GM23338 (cell line): ENCODE results near the gene KRTAP4-1. TPM values are rescaled to one million over a fixed set of nuclear protein-coding genes. Genes with fewer than 3 reads are reported as not detected.
"Not testable (repeated sequence)": the region's sequence is repeated elsewhere in the genome, so short reads cannot be mapped to it uniquely, and the experiment has no call there.

Experiments
- ATAC-seq: fragments of 200-7000 bp; cut with Tn5 transposase; 3 replicates; pipeline ENCODE4 v1.9.1; 2020
- DNase-seq: peaks from one replicate; pipeline ENCODE4 v3.0.0-alpha.2; 2015; ENCODE audit warnings: low spot score
- H2AFZ ChIP-seq: fragments of 200-600 bp; sonication (generic); 2 replicates; pipeline ENCODE4 v1.8.0; 2016; ENCODE audit warnings: antibody characterized with exemption, mild to moderate bottlenecking, moderate library complexity
- H3F3A ChIP-seq: fragments of 200-600 bp; sonication (generic); replicated peaks from 2 replicates; pipeline ENCODE4 v1.8.0; 2017; ENCODE audit warnings: antibody characterized with exemption, mixed run types, low read depth
- H3K27ac ChIP-seq: fragments of 200-600 bp; sonication (generic); 2 replicates; pipeline ENCODE4 v1.6.1; 2016; ENCODE audit warnings: low read depth
- H3K27me3 ChIP-seq: fragments of 200-600 bp; sonication (generic); 2 replicates; pipeline ENCODE4 v1.8.0; 2016; ENCODE audit warnings: mild to moderate bottlenecking, mixed run types, moderate library complexity; ENCODE audit not compliant: insufficient read depth
- H3K36me3 ChIP-seq: fragments of 200-600 bp; sonication (generic); 2 replicates; pipeline ENCODE4 v1.8.0; 2016; ENCODE audit warnings: mild to moderate bottlenecking; ENCODE audit not compliant: insufficient read depth
- H3K4me1 ChIP-seq: fragments of 200-600 bp; sonication (generic); 2 replicates; pipeline ENCODE4 v1.8.0; 2016; ENCODE audit warnings: mild to moderate bottlenecking, moderate library complexity; ENCODE audit not compliant: insufficient read depth
- H3K4me2 ChIP-seq: fragments of 200-600 bp; sonication (generic); 2 replicates; pipeline ENCODE4 v1.7.1; 2017; ENCODE audit warnings: mixed run types
- H3K4me3 ChIP-seq: fragments of 200-600 bp; sonication (generic); 2 replicates; pipeline ENCODE4 v1.6.1; 2016; ENCODE audit warnings: mixed run types
- H3K79me2 ChIP-seq: fragments of 200-600 bp; sonication (generic); replicated peaks from 2 replicates; pipeline ENCODE4 v1.8.0; 2017; ENCODE audit warnings: mild to moderate bottlenecking; ENCODE audit not compliant: insufficient read depth
- H3K9me2 ChIP-seq: fragments of 200-600 bp; sonication (generic); 2 replicates; pipeline ENCODE4 v1.8.0; 2017; ENCODE audit not compliant: insufficient read depth
- H4K20me1 ChIP-seq: fragments of 200-600 bp; sonication (generic); replicated peaks from 2 replicates; pipeline ENCODE4 v1.8.0; 2017; ENCODE audit warnings: mild to moderate bottlenecking; ENCODE audit not compliant: insufficient read depth
- H3K27ac Mint-ChIP-seq: 2 replicates; pipeline ENCODE4 v1.8.0; 2020; ENCODE audit warnings: inconsistent platforms, mild to moderate bottlenecking, moderate library complexity, mixed read lengths
- H3K27me3 Mint-ChIP-seq: 3 replicates; pipeline ENCODE4 v1.8.0; 2022; ENCODE audit warnings: low read depth, mild to moderate bottlenecking, moderate library complexity, mixed read lengths, inconsistent platforms; ENCODE audit not compliant: insufficient read depth, poor library complexity
- H3K36me3 Mint-ChIP-seq: 3 replicates; pipeline ENCODE4 v1.8.0; 2021; ENCODE audit warnings: low read depth, mild to moderate bottlenecking, inconsistent platforms, moderate library complexity, mixed read lengths
- H3K4me1 Mint-ChIP-seq: 3 replicates; pipeline ENCODE4 v1.8.0; 2020; ENCODE audit warnings: mild to moderate bottlenecking, inconsistent platforms, mixed read lengths
- H3K4me3 Mint-ChIP-seq: 3 replicates; pipeline ENCODE4 v1.8.0; 2021; ENCODE audit warnings: moderate library complexity, mild to moderate bottlenecking, inconsistent platforms, mixed read lengths
- H3K9me3 Mint-ChIP-seq: 3 replicates; pipeline ENCODE4 v1.8.0; 2020; ENCODE audit warnings: moderate library complexity, mild to moderate bottlenecking, inconsistent platforms, mixed read lengths
- CREB1 ChIP-seq: fragments of 250-450 bp; sonication (Bioruptor Pico); IDR thresholded peaks from 2 replicates; pipeline ENCODE4 v1.5.0; 2020; ENCODE audit warnings: low read depth, mild to moderate bottlenecking, moderate library complexity
- CTCF ChIP-seq, 2 experiments: fragments of 200-600 bp in 1 of 2; sonication (generic) in 1 of 2; conservative IDR thresholded peaks; 2 replicates each; pipeline versions ENCODE4 v1.5.1 to v1.6.1; 2016 to 2017; ENCODE audit warnings: antibody characterized with exemption in 2 of 2, low read depth in 2 of 2, mild to moderate bottlenecking in 2 of 2, moderate library complexity in 1 of 2
- EZH2 ChIP-seq: fragments of 200-600 bp; sonication (generic); IDR thresholded peaks from one replicate; pipeline ENCODE4 v1.8.0; 2017; ENCODE audit warnings: antibody characterized with exemption, mild to moderate bottlenecking, low read depth; ENCODE audit not compliant: unreplicated experiment
- JUNB ChIP-seq: IDR thresholded peaks from one replicate; pipeline ENCODE4 v1.6.1; 2016; ENCODE audit warnings: antibody characterized with exemption; ENCODE audit not compliant: unreplicated experiment
- NANOG ChIP-seq: IDR thresholded peaks from 2 replicates; pipeline ENCODE4 v1.6.1; 2016; ENCODE audit warnings: antibody characterized with exemption, borderline replicate concordance
- long read RNA-seq: library from polyadenylated mRNA; unstranded; transcript quantifications from one replicate; pipeline ENCODE4 v2.0.0, GENCODE V29; 2020; ENCODE audit not compliant: unreplicated experiment
- polyA plus RNA-seq: library from polyadenylated mRNA; unstranded; fragments of >200 nt; fragmentation: Nextera tagmentation; extraction: Ambion mirVana; gene quantifications from 2 replicates; pipeline ENCODE4 v1.2.1, GENCODE V29; 2016
- total RNA-seq: library from RNA; depleted of rRNA; stranded (reverse); fragments of >200 nt; shearing (Covaris generic); gene quantifications from 2 replicates; pipeline ENCODE4 v1.2.3, GENCODE V29; 2014; rRNA removed
- TF ChIP-seq, protein P1 (sequence below): IDR thresholded peaks from 2 replicates; pipeline ENCODE4 v1.6.1; 2016; ENCODE audit warnings: antibody characterized with exemption

Gene KRTAP4-1
- total RNA-seq (not detected in 2 replicates), polyA plus RNA-seq (not detected in 2 replicates)
- long read RNA-seq: 0 reads

- no peaks in the 10 kb centered on the region for H3K4me1 ChIP-seq
- no peak within 1 kb of the TSS for H2AFZ ChIP-seq
- H3K27me3 ChIP-seq: no peaks in the 10 kb centered on the region
- H3K9me2 ChIP-seq: no peaks in the 10 kb centered on the region
- Mint-ChIP-seq H3K4me1 (no peaks in the 10 kb centered on the region), H3K9me3 (no peaks in the 10 kb centered on the region), H3K27me3 (peaks cover 2% of the 10 kb centered on the region), H3K4me3 (no peak within 1 kb of the TSS), H3K27ac (no peak within 1 kb of the TSS), H3K36me3 (no peaks in the 10 kb centered on the region)
- H3K79me2 ChIP-seq: no peaks in the 10 kb centered on the region
- no peaks in the 10 kb centered on the region for H3K36me3 ChIP-seq
- TF ChIP-seq CREB1 (CRISPR knock-in tag) (no peak), NANOG (no peak), CTCF (conservative IDR thresholded peaks at IDR 0.05; ENCODE audit: low read depth in 2 of 2) (no peak)
- TF ChIP-seq, protein P1, sequence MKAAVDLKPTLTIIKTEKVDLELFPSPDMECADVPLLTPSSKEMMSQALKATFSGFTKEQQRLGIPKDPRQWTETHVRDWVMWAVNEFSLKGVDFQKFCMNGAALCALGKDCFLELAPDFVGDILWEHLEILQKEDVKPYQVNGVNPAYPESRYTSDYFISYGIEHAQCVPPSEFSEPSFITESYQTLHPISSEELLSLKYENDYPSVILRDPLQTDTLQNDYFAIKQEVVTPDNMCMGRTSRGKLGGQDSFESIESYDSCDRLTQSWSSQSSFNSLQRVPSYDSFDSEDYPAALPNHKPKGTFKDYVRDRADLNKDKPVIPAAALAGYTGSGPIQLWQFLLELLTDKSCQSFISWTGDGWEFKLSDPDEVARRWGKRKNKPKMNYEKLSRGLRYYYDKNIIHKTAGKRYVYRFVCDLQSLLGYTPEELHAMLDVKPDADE: no peak
- no peak for DNase-seq
- no peak within 1 kb of the TSS for H3K27ac ChIP-seq
- no peak for ATAC-seq
- no peaks in the 10 kb centered on the region for H4K20me1 ChIP-seq
- H3K4me2 ChIP-seq: no peak within 1 kb of the TSS
- no peaks in the 10 kb centered on the region for H3F3A ChIP-seq
- H3K4me3 ChIP-seq: no peak within 1 kb of the TSS
These were observed at the start of gene KRTAP4-1 for GRCh38 chr17:41184480-41184961. Gene KRTAP4-1 (minus strand): TSS chr17:41184911. CDS start chr17:41184854, 57 bp downstream.

DNA sequence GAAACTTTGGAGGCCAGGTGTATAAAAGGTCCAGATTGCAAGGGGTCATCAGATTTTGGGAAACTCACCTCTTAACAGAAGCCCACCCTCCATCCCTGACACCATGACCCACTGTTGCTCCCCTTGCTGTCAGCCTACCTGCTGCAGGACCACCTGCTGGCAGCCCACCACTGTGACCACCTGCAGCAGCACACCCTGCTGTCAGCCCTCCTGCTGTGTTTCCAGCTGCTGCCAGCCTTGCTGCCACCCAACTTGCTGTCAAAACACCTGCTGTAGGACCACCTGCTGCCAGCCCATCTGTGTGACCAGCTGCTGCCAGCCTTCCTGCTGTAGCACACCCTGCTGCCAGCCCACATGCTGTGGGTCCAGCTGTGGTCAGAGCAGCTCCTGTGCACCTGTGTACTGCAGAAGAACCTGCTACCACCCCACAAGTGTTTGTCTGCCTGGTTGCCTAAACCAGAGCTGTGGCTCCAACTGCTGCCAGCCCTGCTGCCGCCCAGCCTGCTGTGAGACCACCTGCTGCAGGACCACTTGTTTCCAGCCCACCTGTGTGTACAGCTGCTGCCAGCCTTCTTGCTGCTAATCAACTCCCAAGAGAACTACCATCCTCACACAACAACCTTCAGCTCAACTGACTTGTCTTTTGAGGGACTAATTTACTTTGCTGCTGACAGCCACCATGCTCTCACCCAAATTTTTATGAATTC, 47.8 kb upstream of the KRTAP4-1 start, which contains the start of gene KRTAP9-3:
Gene KRTAP9-3, plus strand, starts transcription at position 51 of the 707 bp plus-strand sequence. Its CDS starts 53 bp downstream, at position 104.
- not testable (repeated sequence) for H2AFZ ChIP-seq, H3K9me3 Mint-ChIP-seq, H3K79me2 ChIP-seq, H3K4me1 Mint-ChIP-seq, H4K20me1 ChIP-seq, H3K27ac Mint-ChIP-seq, H3K4me3 ChIP-seq, H3K36me3 Mint-ChIP-seq, H3K27me3 Mint-ChIP-seq, DNase-seq, H3K4me1 ChIP-seq, H3K27me3 ChIP-seq, H3F3A ChIP-seq, H3K36me3 ChIP-seq, H3K9me2 ChIP-seq, H3K4me3 Mint-ChIP-seq, H3K27ac ChIP-seq, H3K4me2 ChIP-seq, ATAC-seq

DNA sequence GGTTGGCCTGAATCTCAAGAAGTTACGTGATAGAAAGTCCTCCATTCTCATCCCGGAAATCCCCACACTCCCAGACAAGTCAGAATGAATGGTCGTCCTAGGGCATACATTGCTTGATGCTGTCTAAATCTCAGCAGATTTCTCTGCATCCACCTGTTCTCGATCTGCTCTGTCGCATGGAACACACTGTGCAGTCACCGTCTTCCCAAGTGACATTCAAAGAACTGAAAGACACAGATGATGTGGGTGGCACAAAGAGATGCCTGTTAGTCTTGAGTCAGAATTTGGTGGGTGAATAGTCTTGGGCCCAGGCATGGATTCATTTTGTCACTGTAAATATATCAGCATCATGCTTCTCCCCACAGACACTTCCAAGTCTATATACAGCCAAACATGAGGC, 47.0 kb upstream of the KRTAP4-1 start:
- H3K4me3 ChIP-seq: no peak overlapping the region
- no peaks in the 10 kb centered on the region for H4K20me1 ChIP-seq
- no peaks in the 10 kb centered on the region for H3K36me3 ChIP-seq
- no peaks in the 10 kb centered on the region for H3K27me3 ChIP-seq
- DNase-seq: no peak
- ATAC-seq: no peak
- Mint-ChIP-seq H3K27me3 (no peaks in the 10 kb centered on the region), H3K27ac (no peak overlapping the region), H3K36me3 (no peaks in the 10 kb centered on the region), H3K4me3 (no peak overlapping the region), H3K4me1 (no peaks in the 10 kb centered on the region), H3K9me3 (no peaks in the 10 kb centered on the region)
- H3K79me2 ChIP-seq: no peaks in the 10 kb centered on the region
- H2AFZ ChIP-seq: no peak overlapping the region
- H3K9me2 ChIP-seq: no peaks in the 10 kb centered on the region
- no peaks in the 10 kb centered on the region for H3F3A ChIP-seq
- no peak overlapping the region for H3K4me2 ChIP-seq
- TF ChIP-seq EZH2 (no peak), JUNB (no peak)
- H3K4me1 ChIP-seq: no peaks in the 10 kb centered on the region
- no peak overlapping the region for H3K27ac ChIP-seq
